NT2/D1 (cell line): Measurements from ENCODE around the gene JOSD1.

Experiments used
- SUZ12 ChIP-seq: IDR thresholded peaks from 2 replicates; pipeline ENCODE4 v1.6.1; 2011; ENCODE audit not compliant: insufficient read length, insufficient read depth; ENCODE audit errors: extremely low read depth
- YY1 ChIP-seq: IDR thresholded peaks from 2 replicates; pipeline ENCODE4 v1.6.1; 2011; ENCODE audit not compliant: insufficient read length, insufficient read depth
- ZNF274 ChIP-seq: IDR thresholded peaks from 2 replicates; pipeline ENCODE4 v1.6.1; 2011; ENCODE audit warnings: mild to moderate bottlenecking, low read depth, low read length

DNA sequence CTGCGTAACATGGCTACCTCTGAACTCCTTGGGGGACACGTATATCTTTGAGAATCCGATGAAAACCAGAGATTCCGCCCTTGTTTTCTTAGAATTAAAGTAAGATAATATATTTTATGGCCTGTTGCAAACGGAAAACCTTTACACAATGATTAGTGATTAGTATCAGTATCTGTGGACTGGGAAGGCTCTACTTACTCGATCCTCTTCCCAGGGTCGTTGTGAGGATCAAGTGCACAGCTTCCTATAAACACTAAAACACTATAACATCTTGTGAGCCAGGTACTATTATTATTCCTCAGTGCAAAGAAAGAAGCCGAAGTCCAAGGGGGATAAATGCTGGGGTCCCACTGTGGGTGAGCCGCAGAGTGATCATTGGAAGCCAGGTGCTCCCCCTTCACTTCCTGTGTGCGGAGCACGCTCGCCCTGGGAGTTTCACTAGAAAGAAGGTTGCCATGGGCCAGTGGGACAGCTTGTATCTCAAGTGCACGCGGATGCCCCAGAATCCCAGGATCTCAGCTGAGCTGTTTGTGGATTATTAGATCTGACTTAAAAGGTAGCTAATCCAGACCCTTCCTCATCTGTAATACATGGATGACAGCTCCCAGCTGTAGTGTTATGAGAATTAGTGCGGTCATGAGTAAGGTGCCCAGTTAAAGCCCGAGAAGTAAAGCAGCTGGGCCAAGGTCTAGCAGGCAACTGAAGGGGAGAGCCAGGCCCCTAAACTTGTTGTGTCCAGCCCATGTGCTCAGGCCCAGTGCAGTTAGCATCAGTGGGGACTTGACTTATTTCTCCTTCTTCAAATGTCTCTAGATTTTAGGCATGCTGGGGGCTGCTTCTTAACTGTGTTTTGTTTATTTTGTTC is 43.5 kb downstream of the JOSD1 start:
- TF ChIP-seq YY1 (no peak), SUZ12 (no peak), ZNF274 (no peak)
